ENCODE results near the gene DSTN. TPM values are rescaled to one million over a fixed set of nuclear protein-coding genes. Genes with fewer than 3 reads are reported as not detected.

The DSTN gene
- total RNA-seq, 1 donor from 2014 or later = 233 TPM

DNA sequence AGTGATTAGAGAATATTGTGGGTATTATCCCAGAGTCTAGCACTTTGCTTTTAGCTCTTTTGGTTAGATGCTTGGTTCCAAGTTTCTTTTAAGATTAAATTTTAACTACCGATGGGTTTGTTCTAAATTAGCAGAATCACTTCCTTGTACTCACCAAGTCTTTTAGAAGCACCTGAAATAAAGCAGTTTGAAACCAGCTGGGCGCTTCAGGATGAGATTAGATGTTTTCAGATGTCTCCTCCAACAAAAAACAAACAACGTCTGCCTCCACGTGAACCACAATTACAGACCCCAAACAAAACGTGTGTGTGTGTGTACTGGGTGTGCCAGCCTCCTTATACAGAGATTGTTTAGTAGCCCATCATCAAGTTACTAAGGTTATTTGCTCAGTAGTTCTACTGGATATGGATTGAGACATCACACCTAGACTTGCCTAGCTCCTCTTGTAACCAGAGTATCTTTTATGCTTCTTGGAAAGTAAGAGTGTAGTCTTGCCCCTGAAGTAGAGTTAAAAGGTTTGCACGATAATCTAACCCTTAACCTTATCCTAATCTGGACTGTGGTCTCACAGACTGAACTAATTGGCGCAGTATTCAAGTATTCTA lies 2.3 kb downstream of the DSTN start:
- DNase-seq = no peak
- TF ChIP-seq, protein P1, sequence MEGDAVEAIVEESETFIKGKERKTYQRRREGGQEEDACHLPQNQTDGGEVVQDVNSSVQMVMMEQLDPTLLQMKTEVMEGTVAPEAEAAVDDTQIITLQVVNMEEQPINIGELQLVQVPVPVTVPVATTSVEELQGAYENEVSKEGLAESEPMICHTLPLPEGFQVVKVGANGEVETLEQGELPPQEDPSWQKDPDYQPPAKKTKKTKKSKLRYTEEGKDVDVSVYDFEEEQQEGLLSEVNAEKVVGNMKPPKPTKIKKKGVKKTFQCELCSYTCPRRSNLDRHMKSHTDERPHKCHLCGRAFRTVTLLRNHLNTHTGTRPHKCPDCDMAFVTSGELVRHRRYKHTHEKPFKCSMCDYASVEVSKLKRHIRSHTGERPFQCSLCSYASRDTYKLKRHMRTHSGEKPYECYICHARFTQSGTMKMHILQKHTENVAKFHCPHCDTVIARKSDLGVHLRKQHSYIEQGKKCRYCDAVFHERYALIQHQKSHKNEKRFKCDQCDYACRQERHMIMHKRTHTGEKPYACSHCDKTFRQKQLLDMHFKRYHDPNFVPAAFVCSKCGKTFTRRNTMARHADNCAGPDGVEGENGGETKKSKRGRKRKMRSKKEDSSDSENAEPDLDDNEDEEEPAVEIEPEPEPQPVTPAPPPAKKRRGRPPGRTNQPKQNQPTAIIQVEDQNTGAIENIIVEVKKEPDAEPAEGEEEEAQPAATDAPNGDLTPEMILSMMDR (IDR thresholded peaks at IDR 0.05; ENCODE audit: partially characterized antibody, unreplicated experiment) = no peak
- peak overlapping the region; percentile 97 for H3K4me3 Mint-ChIP-seq (ENCODE audit: unreplicated experiment)
- H3K4me1 Mint-ChIP-seq (ENCODE audit: low read depth, unreplicated experiment) = peaks cover 31% of the 10 kb centered on the region
- no peaks in the 10 kb centered on the region for H3K36me3 Mint-ChIP-seq (ENCODE audit: unreplicated experiment)
- peaks cover 8% of the 10 kb centered on the region for H3K9me3 Mint-ChIP-seq (ENCODE audit: unreplicated experiment)
- H3K27me3 Mint-ChIP-seq (ENCODE audit: unreplicated experiment) = peaks cover 7% of the 10 kb centered on the region
- no peak overlapping the region for H3K27ac Mint-ChIP-seq (ENCODE audit: unreplicated experiment)

DNA sequence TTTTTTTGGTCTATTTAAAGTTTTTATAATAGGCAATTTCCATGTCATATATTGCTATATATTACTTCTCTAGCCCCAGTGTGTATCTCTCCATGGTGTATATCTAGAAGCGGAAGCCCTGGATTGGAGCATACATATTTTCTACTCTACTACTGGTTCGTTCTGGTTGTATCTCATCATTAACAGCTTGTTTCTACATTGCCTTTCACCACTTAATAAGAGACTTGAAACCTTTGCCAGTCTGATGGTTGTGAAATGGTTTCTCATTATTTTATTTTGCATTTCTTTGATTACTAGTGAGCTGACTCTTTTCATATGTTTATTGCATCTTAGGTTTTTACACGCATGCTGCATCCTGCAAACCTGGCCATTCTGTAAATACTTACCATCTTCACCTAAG lies 3.6 kb downstream of the DSTN start:
- peaks cover 31% of the 10 kb centered on the region for H3K4me1 Mint-ChIP-seq (ENCODE audit: low read depth, unreplicated experiment)
- DNase-seq = no peak
- H3K9me3 Mint-ChIP-seq (ENCODE audit: unreplicated experiment) = peaks cover 7% of the 10 kb centered on the region
- H3K36me3 Mint-ChIP-seq (ENCODE audit: unreplicated experiment) = no peaks in the 10 kb centered on the region
- H3K4me3 Mint-ChIP-seq (ENCODE audit: unreplicated experiment) = peak overlapping the region; percentile 78
- peaks cover 3% of the 10 kb centered on the region for H3K27me3 Mint-ChIP-seq (ENCODE audit: unreplicated experiment)
- no peak overlapping the region for H3K27ac Mint-ChIP-seq (ENCODE audit: unreplicated experiment)
- TF ChIP-seq, protein P1 (IDR thresholded peaks at IDR 0.05; ENCODE audit: partially characterized antibody, unreplicated experiment) = no peak

DNA sequence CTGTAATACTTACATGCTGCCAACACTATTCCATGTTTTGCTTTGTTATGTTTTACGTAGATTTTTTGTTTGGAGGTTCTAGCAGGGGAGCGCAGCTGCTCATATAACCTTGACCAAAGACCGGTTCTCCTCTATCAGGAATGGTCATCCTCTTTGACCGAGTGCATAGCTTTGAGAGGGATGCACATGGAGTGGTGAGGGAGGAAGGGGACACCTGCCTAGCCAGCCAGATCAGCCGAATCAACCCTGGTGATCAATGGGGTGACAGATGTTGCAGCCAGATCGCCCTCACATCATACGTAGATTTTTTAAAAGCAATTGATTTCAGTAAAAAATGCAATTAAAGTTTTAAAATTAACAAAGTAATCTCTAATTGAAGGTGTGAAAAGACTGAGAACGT lies 6.3 kb downstream of the DSTN start:
- Mint-ChIP-seq H3K36me3 (ENCODE audit: unreplicated experiment) (no peaks in the 10 kb centered on the region), H3K9me3 (ENCODE audit: unreplicated experiment) (no peaks in the 10 kb centered on the region), H3K4me3 (ENCODE audit: unreplicated experiment) (no peak overlapping the region), H3K4me1 (ENCODE audit: low read depth, unreplicated experiment) (peaks cover 31% of the 10 kb centered on the region), H3K27me3 (ENCODE audit: unreplicated experiment) (peaks cover 3% of the 10 kb centered on the region), H3K27ac (ENCODE audit: unreplicated experiment) (no peak overlapping the region)
- TF ChIP-seq, protein P1 (IDR thresholded peaks at IDR 0.05; ENCODE audit: partially characterized antibody, unreplicated experiment) = no peak
- DNase-seq = no peak

DNA sequence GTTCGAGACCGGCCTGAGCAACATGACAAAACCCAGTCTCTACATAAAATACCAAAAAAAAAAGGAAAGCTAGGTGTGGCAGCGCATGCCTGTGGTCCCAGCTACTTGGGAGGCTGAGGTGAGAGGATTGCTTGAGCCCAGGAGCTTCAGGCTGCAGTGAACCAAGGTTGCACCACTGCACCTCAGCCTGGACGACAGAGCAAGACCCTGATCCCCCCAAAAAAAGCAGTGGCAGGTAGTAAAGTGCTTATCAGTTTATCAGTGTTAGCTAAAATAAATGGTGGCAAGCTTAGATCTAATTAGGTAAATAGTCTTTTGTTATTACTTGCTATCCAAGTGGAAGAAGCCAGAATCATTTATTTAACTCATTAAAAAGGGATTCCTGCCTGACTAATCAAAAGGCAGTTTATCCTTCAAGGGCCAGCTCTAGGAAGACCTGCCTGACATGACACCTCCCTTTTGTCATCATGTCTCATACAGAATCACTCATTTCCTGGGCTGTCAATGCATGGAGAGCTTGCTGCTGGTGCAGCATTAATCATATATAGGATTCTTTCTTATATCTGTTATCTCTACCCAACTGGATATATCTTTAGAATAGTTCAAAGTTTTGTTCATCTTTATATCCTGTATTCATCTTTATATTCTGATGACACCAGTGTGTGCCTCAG lies 9.6 kb downstream of the DSTN start:
- Mint-ChIP-seq H3K27ac (ENCODE audit: unreplicated experiment) (no peak overlapping the region), H3K4me1 (ENCODE audit: low read depth, unreplicated experiment) (peaks cover 13% of the 10 kb centered on the region), H3K9me3 (ENCODE audit: unreplicated experiment) (no peaks in the 10 kb centered on the region), H3K4me3 (ENCODE audit: unreplicated experiment) (peak overlapping the region; percentile 4), H3K36me3 (ENCODE audit: unreplicated experiment) (no peaks in the 10 kb centered on the region), H3K27me3 (ENCODE audit: unreplicated experiment) (peaks cover 3% of the 10 kb centered on the region)
- no peak for DNase-seq
- TF ChIP-seq, protein P1 (IDR thresholded peaks at IDR 0.05; ENCODE audit: partially characterized antibody, unreplicated experiment) = no peak

DNA sequence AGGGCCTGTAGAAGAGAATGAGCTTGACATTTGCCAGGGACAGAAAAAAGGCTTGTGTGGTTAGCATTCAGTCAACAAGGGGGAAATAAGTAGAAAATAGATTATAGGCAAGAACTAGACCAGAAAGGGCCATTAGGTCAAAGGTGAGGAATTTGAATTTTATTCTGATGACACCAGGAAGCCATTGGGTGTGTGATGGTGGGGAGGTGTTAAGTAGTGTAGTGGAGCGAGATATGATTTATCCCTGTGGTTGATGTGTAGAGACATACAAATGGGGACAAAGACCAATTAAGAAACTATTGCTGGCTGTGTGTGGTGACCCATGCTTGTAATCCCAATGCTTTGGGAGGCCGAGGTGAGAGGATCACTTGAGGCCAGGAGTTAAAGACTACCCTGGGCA lies 11.0 kb downstream of the DSTN start:
- TF ChIP-seq, protein P1 (IDR thresholded peaks at IDR 0.05; ENCODE audit: partially characterized antibody, unreplicated experiment) = no peak
- Mint-ChIP-seq H3K4me1 (ENCODE audit: low read depth, unreplicated experiment) (peaks cover 10% of the 10 kb centered on the region), H3K9me3 (ENCODE audit: unreplicated experiment) (no peaks in the 10 kb centered on the region), H3K4me3 (ENCODE audit: unreplicated experiment) (no peak overlapping the region), H3K27ac (ENCODE audit: unreplicated experiment) (no peak overlapping the region), H3K36me3 (ENCODE audit: unreplicated experiment) (no peaks in the 10 kb centered on the region), H3K27me3 (ENCODE audit: unreplicated experiment) (peaks cover 3% of the 10 kb centered on the region)
- DNase-seq = no peak

Data from glutamatergic neuron (in vitro differentiated cells).